GM18873 (cell line): ENCODE results near the gene MYOZ3.

ENCODE experiments used
- ATAC-seq: cut with Tn5 transposase; IDR thresholded peaks from one replicate; pipeline ENCODE4 v1.9.1; 2021; ENCODE audit warnings: mild to moderate bottlenecking, moderate library complexity, moderate number of reproducible peaks; ENCODE audit not compliant: unreplicated experiment, low FRiP score

The MYOZ3 gene

DNA sequence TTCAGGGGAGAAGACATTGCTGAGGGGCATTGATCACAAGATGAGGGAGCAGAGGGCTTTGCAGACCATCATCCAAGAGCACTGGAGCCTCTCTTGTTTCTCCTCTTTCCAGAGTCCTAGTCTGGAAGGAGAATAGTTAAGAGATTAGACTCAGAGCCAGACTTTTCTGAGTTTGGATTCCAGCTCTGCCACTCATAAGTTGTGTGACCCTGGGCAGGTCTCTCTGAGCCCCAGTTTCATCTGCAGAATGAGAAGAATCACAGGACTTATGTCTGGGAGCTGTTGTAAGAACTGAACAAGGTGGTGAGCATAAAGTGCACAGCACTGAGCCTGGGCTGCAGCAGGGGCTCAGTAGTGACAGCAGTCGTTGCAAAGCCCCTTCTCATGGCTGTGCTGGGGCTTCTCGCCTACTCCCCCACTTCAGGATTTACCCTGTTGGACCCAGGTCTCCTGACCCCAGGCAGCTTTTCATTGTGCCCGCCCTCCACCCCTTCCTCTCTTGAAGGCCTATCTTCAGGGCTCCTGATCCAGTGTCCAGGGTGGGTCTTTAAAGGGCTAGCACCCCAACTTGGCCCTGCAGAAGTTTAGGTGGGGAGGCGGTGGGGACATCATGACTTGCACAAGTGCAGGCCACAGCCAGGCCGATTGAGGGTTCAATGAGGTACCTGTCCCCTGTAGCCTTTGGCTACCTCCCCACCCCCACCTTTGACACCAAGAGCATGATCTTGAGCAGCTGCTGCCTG is 19.1 kb upstream of the MYOZ3 start:
- ATAC-seq: no peak

DNA sequence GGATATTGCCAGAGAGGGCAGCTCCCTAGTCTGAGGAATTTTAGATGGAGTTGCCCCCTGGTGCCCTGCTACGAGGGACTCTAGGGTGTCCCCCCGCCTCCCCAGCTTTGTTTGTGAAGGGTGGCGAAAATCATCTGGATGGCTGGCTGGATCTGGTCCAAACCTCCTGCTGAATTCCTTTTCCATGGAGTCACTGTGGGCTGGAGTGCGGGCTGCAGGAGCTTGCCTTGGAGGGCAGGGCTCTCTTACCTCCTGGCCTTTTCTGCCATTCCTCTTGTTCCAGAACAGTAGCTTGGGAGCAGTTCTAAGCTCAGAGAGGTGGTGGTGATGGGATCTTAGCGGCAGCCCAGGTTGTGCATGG is 18.5 kb upstream of the MYOZ3 start:
- no peak for ATAC-seq

DNA sequence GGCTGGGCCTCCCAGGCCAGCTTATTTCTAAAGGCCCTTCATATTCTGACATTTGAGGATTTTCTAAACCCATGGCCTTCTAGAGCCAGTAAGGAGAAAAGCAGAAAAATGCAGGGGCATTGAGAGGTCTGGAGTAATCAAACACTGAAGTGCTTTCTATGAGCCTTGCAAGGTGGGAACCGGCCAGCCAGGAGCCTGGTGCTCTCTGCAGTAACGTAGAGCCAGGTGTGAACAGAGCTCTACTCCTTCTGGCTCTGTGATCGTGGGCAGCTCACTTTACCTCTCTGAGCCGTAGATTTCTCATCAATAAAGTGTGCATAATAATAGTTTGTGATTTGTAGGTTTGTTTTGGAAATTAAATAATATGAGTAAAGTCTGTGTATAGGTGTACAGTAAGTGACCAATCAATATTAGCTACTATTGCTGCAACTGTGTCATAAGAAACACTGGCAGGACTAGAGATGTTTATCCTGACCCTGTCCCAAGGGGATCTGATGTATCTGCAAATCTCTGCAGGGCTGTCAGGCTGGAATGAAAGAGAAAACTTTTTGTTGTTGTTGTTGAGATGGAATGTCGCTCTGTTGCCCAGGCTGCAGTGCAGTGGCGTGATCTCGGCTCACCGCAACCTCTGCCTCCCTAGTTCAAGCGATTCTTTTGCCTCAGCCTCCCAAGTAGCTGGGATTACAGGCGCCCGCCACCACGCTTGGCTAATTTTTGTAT is 17.9 kb upstream of the MYOZ3 start:
- ATAC-seq: no peak

DNA sequence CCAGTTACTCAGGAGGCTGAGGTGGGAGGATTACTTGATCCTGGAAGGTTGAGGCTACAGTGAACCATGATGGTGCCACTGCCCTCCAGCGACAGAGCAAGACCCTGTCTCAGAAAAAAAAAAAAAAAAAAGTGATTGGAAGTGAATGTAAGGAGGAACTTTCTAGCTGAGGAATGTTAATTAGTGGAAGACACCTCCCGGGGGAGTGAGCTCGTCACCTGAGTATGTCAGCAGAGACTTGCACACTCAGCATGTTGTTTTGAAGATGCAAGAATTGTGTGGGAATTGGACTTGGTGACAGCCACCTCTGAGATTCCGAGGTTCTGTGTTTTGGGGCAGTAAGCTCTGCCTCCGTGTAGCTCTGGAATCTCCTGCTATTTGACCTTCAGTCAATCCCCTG is 17.0 kb upstream of the MYOZ3 start:
- no peak for ATAC-seq

DNA sequence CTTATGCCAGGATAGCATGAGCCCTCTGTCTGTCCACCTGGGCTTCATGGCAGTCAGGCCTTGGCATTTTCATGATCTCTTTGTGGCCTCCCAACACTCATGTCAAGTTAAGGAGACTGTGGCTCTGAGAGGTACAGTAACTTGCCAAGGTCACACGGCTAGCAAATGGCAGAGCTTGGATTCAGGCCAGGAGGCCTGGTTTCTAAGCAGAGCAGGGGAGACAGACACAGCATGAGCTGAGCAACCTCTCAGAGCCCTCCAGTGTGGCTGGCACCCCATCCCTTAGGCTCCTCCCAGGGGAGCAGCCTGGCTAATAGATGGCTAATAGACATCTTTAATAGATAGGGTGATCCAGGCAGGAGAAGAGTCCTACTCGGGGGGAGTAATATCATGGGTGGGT is 16.5 kb upstream of the MYOZ3 start:
- ATAC-seq: no peak

DNA sequence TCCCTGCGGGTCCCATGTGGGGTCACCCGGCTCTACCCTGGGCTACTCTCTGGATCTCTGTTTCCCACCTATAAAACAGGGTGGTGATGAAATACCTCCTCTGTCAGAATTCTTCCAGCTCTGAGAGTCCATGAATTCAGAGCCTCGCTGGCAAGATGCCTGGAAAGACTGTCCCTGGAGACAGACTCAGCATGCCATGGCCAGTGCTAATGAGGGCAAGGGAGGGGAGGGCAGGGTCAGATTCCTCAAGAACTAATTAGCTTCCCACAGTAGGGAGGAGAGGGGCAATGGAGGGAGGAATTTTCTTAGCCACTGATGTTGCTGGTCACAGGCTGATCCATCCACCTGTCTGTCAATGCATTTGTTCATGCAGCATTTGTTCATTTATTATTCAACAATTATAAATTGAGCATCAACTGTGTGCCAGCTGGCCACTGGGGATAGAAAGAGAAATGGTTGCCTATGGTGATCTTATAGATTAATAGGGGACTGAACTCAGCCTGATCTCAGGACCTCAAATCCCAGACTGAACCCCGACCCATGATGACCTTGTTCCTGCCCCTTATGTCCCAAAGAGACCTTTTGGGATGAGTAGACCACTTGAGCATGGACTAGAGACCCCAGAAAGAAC is 15.9 kb upstream of the MYOZ3 start:
- ATAC-seq: no peak

DNA sequence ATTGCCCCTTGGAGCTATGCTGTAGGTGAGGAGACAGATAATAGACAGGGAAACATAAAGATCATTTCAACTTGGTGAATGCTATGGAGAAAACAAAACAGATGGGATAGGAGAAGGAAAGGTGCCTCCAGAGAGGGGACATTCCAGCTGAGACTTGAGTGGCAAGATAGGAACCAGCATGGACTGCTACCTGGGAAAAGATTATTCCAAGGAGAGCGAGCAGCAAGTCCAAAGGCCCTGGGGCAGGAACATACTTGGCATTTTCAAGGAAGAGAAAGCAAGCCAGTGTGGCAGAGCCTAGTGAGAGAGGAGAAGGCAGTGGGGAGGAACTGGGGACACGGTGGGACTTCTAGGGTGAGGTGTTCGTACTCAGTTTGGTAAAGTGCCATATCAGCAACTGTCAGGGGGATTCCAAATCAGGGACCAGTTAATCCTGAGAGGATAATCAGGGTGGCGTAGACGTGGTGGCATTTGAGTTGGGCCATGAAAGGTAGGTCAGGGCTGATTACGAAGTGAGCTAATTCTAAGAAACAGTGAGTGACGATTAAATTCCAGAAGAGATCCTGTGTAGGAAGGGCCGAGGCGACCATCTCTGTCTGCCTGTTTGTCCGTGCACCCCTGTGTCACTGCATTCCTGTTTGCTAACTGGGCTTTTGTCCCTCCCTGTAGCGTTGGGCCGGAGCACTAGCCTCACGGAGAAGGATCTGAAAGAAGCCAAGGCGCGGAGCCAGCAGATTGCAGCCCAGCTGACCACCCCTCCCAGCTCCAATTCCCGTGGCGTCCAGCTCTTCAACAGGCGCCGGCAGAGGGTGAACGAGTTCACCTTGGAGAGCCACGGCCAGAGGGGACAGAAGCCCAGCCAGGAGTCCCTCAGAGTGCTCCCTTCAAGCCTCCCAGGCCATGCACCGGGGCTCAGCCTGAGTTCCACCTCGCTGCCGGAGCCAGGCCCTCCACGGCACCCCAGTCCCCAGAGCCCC is 13.5 kb upstream of the MYOZ3 start:
- ATAC-seq: no peak

DNA sequence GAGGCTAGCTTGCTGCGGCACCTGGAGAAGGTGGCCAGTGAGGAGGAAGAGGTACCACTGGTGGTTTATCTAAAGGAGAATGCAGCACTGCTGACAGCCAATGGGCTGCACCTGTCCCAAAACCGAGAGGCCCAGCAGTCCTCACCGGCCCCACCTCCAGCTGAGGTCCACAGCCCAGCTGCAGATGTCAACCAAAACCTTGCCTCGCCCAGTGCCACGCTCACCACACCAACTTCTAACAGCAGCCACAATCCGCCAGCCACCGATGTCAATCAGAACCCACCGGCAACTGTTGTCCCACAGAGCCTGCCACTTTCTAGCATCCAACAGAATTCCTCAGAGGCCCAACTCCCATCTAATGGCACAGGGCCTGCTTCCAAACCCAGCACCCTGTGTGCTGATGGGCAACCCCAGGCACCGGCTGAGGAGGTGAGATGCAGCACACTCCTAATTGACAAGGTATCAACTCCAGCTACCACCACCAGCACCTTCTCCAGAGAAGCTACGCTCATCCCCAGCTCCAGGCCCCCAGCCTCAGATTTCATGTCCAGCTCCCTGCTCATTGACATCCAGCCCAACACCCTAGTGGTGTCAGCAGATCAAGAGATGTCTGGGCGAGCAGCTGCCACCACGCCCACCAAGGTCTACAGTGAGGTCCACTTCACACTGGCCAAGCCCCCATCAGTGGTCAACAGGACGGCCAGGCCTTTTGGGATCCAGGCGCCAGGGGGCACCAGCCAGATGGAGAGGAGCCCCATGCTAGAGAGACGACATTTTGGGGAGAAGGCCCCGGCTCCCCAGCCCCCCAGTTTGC is 12.6 kb upstream of the MYOZ3 start:
- no peak for ATAC-seq

DNA sequence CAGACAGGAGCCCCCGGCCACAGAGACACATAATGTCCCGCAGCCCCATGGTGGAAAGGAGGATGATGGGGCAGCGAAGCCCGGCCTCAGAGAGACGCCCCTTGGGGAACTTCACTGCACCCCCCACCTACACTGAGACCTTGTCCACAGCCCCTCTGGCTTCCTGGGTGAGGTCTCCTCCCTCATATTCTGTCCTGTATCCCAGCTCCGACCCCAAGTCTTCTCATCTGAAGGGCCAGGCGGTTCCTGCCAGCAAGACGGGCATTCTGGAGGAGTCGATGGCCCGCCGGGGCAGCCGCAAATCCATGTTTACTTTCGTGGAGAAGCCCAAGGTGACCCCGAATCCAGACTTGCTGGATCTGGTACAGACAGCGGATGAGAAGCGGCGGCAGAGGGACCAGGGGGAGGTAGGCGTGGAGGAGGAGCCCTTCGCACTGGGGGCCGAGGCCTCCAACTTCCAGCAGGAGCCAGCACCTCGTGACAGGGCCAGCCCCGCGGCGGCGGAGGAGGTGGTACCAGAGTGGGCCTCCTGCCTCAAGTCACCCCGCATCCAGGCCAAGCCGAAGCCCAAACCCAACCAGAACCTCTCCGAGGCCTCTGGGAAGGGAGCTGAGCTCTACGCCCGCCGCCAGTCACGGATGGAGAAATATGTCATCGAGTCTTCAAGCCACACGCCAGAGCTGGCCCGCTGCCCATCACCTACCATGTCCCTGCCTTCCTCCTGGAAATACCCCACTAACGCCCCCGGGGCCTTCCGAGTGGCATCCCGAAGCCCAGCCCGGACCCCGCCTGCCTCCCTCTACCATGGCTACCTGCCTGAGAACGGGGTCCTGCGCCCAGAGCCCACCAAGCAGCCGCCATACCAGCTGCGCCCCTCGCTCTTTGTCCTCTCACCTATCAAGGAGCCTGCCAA is 11.7 kb upstream of the MYOZ3 start:
- no peak for ATAC-seq

DNA sequence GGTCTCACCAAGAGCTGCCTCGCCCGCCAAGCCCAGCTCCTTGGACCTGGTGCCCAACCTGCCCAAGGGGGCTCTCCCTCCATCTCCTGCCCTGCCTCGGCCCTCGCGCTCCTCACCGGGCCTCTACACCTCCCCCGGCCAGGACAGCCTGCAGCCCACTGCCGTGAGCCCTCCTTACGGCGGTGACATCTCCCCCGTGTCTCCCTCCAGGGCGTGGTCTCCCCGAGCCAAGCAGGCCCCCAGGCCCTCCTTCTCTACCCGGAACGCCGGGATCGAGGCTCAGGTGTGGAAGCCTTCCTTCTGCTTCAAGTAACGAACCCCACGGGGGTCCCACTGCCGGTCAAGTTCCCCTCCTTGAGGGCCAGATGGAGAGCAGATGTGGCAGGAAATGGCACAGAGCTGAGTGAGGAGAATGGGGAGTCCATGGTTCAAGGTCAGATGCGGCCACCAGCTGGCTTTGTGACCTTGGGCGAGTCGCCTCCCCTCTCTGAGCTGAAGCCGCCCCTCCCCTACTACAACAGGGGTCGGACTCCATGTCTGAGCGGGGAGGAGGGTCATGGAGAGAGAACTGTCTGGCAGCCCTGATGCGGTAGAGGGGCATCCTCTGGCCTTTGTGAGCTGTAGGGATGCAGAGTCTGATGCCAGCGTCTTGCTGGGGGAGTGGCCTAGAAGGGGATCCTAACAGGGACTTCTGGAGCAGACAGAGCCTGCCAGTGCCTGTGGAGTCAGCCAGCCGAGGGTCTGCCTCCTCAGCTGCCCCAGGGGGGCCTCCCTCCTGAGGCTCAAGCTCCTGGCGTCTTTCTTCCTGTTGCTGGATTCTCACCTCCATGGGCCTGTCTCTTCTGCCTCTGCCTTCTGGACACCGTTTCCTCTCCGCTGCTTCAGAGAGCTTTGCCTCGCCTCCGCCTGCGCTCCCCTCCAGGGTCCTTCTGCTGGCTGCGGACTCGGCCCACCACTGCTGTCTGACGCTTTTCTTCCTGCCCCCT is 10.7 kb upstream of the MYOZ3 start:
- ATAC-seq: no peak

DNA sequence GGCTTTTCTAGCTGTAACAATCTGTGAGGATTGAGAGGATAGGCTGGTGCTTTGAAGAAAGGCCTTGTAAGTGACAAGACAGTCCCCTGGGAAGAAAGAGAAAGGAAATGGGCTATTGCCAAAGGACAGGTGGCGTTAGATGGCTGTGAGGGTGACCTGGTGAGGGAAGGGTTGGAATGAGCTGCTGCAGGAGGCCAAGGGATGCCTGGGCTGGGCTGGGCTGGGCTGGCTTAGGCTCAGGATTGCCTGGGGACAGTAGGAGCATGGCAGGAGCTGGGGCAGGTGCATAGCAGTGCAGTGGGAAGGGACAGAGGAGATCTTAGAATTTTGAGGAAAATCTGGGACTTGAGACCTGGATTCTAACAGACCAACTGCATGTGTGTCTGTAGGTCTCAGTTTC is 9.7 kb upstream of the MYOZ3 start:
- no peak for ATAC-seq

DNA sequence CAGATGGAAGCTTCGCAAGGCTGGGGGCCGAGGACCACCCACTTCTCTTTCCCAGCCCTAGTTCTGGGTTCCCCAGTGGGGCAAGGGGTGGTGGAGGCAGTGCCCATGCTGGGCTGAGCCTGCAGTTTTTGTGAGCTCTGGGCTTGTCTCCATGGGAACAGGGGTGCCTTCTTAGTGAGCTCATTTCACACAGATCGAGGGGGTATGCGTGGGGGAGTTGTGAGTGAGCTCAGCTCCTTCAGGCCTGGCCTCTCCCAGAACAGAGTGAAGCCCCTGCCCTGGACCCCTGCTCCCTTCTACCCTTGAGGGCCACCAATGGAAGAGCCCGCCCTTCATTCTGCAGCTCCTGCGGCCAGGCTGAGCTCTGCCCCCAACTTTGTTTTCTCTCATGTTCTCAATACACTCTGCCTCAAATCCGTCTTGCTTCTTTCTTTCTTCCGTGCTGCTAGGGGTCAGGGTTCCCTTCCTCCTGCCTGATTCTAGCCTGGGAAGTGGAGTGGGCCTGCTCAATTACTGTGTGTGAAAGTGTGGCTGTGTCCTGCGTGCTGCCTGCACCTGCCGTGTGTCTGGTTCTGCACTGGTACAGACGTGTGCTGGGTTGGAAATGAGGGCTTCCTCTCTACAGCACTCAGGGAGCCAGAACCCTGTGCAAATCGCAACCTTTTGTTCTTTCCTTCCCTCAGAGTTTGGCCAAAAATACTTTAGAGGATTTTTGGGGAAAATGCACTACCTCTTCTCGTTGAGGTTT is 9.0 kb upstream of the MYOZ3 start:
- no peak for ATAC-seq

DNA sequence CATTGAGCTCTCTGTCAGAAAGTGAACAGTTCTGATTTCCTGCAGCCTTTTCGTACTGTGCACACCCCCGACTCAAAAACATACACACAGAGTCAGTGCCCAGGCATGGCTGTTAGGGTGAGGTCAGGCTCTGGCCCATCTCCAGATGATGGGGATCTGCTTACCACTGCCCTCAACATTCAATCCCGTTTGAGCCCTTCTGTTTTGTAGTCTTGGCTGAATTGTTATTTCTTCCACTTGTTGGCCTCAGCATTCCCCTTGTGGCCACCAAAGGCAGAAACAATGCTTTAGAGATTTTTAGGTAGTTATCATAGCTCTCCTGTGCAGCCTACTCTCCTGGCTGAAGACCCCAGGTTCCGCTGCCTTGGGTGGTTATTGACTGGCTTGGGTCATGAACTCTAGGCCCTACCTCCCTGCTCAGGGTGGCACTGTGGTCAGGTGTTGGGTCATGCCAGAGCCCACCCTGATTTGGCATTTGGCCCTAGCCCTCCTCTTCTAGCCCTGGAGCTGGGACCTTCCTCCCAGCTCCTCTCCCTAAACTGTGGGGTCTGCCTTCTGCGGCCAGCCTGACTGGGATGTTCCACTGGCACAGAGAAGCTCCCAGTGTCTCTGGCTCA is 7.8 kb upstream of the MYOZ3 start:
- no peak for ATAC-seq

DNA sequence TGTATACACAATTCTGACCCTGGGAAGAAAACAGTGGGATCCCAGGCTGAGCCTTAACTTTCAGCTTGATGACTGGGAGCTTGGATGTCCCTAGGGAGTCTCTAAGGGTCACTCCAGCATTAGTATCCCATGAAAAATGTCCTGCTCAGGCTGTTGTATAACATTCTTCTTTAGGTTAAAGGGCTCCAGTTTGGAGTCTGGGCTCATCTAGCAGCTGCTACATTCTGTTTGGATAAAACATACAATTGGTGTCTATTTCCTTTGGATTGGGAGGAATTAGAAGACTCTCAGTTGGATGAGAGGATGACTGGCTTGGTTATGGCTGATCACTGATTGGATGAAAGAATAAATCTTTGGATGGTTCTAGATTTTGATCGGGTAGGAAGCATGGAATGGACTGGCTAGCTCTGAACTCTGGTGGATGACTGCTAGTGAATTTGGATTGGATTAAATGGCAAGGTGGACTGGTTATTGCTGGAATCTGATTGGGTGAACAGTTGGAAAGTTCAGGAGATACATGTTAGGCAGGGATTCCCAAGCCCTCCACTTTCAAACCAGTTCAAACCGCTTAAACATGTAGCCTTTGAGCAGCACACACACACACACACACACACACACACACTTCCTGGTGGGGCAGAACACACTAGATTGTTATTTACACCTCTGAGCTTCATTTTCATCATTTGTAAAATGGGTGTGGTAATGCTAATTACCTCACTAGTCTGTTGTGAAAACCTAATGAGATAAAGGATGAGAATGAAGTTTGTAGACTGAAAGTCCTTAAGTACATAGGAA is 7.1 kb upstream of the MYOZ3 start:
- ATAC-seq: no peak

DNA sequence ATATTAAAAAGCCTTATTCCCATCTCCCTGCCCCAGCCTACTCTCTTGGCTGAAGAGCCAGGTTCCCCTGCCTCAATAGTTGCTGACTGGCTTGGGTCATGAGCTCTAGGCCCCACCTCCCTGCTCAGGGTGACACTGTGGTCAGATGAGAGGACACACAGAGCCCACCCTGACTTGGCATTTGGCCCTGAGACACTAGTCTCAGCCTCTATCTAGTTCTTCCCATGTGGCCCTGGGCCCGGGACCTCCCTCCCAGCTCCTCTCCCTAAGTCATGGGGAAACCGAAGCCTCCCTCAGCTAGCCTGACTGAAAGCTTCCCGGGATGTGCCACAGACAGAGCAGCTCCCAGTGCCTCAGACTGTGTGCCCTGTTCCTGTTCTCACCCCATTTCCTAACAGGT is 5.8 kb upstream of the MYOZ3 start:
- ATAC-seq: no peak
